ENCODE results near the gene SSRP1.

- TF ChIP-seq CTCF (IDR thresholded peaks at IDR 0.05; ENCODE audit: low read depth, low read length, poor library complexity, severe bottlenecking) (no peak), EZH2phosphoT487 (IDR thresholded peaks at IDR 0.05; ENCODE audit: borderline replicate concordance, low read length) (no peak)
Observed at GRCh38 chr11:57368845-57369232, 33.1 kb upstream of the SSRP1 start.

All from DOHH2 (cell line).